PFSK-1 (cell line): Measurements from ENCODE around the gene FBLN2.

Experiments used
- FOXP2 ChIP-seq: optimal IDR thresholded peaks from 2 replicates; pipeline ENCODE3; 2011; ENCODE audit warnings: borderline replicate concordance, control low read depth, inconsistent platforms; ENCODE audit not compliant: insufficient read depth; ENCODE audit errors: extremely low read length, extremely low read depth
- POLR2AphosphoS5 ChIP-seq: IDR thresholded peaks from 2 replicates; pipeline ENCODE4 v1.6.1; 2012; ENCODE audit warnings: low read depth, mild to moderate bottlenecking, control low read depth, low read length, moderate library complexity
- REST ChIP-seq, 2 experiments: IDR thresholded peaks; 2 replicates each; pipeline versions ENCODE4 v1.6.1 to v1.8.0; 2011 to 2012; ENCODE audit warnings: low read depth in 2 of 2, low read length in 2 of 2, control low read depth in 1 of 2, inconsistent platforms in 1 of 2, mild to moderate bottlenecking in 1 of 2, moderate library complexity in 1 of 2; ENCODE audit not compliant: insufficient read depth in 1 of 2
- SIN3A ChIP-seq: IDR thresholded peaks from 2 replicates; pipeline ENCODE4 v1.6.1; 2012; ENCODE audit warnings: mild to moderate bottlenecking, low read length, moderate library complexity, borderline replicate concordance; ENCODE audit not compliant: insufficient read depth
- TAF1 ChIP-seq: IDR thresholded peaks from 2 replicates; pipeline ENCODE4 v1.6.1; 2012; ENCODE audit warnings: low read length, control low read depth, borderline replicate concordance; ENCODE audit not compliant: insufficient read depth

The FBLN2 gene

GRCh38 chr3:13610006-13610570 lies 61.2 kb downstream of the FBLN2 start:
- TF ChIP-seq TAF1 = no peak
- TF ChIP-seq POLR2AphosphoS5 = no peak
- no peak for TF ChIP-seq FOXP2
- TF ChIP-seq SIN3A = no peak
- no peak for TF ChIP-seq REST (IDR thresholded peaks at IDR 0.05; ENCODE audit: insufficient read depth in 1 of 2, low read depth in 2 of 2, low read length in 2 of 2)

DNA sequence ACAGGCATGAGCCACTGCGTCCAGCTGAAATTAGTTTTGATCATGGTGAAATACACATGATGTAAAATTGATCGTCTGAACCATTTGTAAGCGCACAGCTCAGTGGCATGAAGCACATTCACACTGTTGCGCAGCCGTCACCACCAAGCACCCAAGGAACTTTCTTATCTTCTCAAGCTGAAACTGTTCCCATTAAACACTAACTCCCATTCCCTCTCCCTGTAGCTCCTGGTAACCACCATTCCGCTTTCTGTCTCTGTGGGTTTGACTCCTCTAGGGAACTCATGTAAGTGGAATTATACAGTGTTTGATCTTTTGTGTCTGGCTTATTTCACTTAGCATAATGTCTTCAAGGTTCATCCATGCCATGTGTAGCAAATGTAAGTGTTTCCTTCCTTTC lies 62.3 kb downstream of the FBLN2 start:
- TF ChIP-seq FOXP2 (no peak), TAF1 (no peak), SIN3A (no peak), POLR2AphosphoS5 (no peak), REST (IDR thresholded peaks at IDR 0.05; ENCODE audit: insufficient read depth in 1 of 2, low read depth in 2 of 2, low read length in 2 of 2) (no peak)

DNA sequence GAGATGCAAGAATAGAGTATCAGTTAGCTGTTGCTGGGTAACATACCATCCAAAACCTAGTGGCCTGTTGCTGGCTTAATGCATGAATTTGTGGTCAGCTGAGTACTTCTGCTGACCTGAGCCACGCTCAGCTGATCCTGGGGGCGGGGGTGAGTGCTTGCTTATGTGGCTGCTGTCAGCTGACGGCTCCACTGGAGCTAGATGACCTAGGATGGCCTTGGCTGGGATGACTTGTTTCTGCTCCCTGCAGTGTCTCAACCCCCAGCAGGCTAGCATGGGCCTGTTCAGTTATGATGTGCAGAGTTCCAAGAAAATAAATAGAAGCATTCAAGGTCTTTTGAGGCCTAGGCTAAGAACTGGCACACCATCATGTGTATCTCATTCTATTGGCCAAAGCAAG lies 63.9 kb downstream of the FBLN2 start:
- TF ChIP-seq POLR2AphosphoS5 (no peak), SIN3A (no peak), FOXP2 (no peak)

- TF ChIP-seq FOXP2 (no peak), REST (IDR thresholded peaks at IDR 0.05; ENCODE audit: insufficient read depth in 1 of 2, low read depth in 2 of 2, low read length in 2 of 2) (no peak), SIN3A (no peak), POLR2AphosphoS5 (no peak), TAF1 (no peak)
These were observed 64.6 kb downstream of the FBLN2 start for GRCh38 chr3:13613343-13614190.

DNA sequence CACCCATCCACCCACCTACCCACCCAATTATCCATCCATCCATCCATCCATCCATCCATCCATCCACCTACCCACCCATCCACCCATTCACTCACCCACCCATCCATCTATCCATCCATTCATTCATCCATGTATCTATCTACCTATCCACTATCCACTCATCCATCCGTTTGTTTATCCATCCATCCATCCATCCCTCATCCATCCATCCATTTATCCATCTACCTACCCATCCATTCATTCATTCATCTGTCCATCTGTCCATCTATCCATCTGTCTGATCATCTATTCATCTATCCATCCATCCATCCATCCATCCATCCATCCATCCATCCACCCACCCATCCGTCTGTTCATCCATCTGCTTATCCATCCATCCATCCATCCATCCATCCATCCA lies 65.7 kb downstream of the FBLN2 start:
- TF ChIP-seq REST (IDR thresholded peaks at IDR 0.05; ENCODE audit: insufficient read depth in 1 of 2, low read depth in 2 of 2, low read length in 2 of 2) = no peak
- TF ChIP-seq SIN3A = no peak
- TF ChIP-seq TAF1 = no peak
- TF ChIP-seq FOXP2 = no peak
- TF ChIP-seq POLR2AphosphoS5 = no peak
